Measurements from ENCODE around the gene BIRC2. TPM values are rescaled to one million over a fixed set of nuclear protein-coding genes. Genes with fewer than 3 reads are reported as not detected.

BIRC2 gene
- total and polyA plus RNA-seq, 2 donors from 2014 or later: 34.0 to 42.4 TPM

DNA sequence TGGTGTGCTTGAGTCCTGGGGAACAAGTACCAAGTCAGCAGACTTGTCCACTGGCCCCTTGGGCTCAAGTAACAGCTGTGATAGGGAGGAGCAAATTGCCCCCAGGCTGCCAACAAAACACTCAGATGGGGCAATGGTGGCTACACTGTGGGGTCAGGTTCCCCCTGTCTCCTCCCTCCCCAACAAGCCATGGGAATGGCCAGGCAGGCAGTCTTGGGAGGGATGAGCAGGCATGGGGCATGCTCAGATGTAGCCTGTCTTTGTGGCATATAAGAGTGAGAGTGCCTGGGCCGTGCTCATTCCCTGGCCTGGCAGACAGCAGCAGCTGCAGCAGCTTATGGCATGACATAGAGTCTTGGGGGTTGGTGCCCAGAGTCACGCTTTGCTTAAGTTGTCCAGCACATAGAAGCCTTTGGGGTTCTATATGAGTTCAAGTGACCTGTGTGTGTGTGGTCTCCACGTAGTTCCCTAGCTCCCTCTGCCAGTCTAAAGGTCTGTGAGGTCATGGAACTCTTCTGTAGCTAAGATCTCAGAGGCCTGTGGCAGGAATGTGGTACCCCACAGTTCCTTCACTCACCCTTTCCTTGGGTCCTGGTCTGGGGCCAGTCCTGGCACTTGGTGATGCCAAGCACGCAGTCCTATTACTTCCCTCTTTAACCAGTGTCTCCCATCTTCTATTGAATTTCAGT is 44.7 kb downstream of the BIRC2 start:
- no peak overlapping the region for H3K9ac ChIP-seq (ENCODE audit: low read length in 3 of 3)
- H3K27me3 ChIP-seq (ENCODE audit: control insufficient read depth, insufficient read depth, low read length): no peaks in the 10 kb centered on the region
- no peaks in the 10 kb centered on the region for H3K9me3 ChIP-seq (ENCODE audit: control insufficient read depth in 2 of 3, insufficient read depth in 1 of 3, low read length in 3 of 3)
- intact Hi-C loops (cut with DNase I): no loop called here
- no peak overlapping the region for H3K27ac ChIP-seq (ENCODE audit: low read depth in 2 of 2, low read length in 2 of 2)
- no peak for FAIRE-seq
- peaks cover 2 to 27% (median 17%) of the 10 kb centered on the region in 3 donors for H3K36me3 ChIP-seq (ENCODE audit: control insufficient read depth in 2 of 3, insufficient read depth in 3 of 3, low read length in 3 of 3)
- no peak overlapping the region for H3K4me3 ChIP-seq (ENCODE audit: low read length in 3 of 3)
- peaks cover 0 to 2% (median 0%) of the 10 kb centered on the region in 3 donors for H3K4me1 ChIP-seq (ENCODE audit: control insufficient read depth in 2 of 3, insufficient read depth in 2 of 3, low read depth in 1 of 3, low read length in 3 of 3)
- no peak for DNase-seq
- TF ChIP-seq, protein P1, sequence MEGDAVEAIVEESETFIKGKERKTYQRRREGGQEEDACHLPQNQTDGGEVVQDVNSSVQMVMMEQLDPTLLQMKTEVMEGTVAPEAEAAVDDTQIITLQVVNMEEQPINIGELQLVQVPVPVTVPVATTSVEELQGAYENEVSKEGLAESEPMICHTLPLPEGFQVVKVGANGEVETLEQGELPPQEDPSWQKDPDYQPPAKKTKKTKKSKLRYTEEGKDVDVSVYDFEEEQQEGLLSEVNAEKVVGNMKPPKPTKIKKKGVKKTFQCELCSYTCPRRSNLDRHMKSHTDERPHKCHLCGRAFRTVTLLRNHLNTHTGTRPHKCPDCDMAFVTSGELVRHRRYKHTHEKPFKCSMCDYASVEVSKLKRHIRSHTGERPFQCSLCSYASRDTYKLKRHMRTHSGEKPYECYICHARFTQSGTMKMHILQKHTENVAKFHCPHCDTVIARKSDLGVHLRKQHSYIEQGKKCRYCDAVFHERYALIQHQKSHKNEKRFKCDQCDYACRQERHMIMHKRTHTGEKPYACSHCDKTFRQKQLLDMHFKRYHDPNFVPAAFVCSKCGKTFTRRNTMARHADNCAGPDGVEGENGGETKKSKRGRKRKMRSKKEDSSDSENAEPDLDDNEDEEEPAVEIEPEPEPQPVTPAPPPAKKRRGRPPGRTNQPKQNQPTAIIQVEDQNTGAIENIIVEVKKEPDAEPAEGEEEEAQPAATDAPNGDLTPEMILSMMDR (IDR thresholded peaks at IDR 0.05; ENCODE audit: borderline replicate concordance, extremely low read depth, insufficient read depth): no peak

DNA sequence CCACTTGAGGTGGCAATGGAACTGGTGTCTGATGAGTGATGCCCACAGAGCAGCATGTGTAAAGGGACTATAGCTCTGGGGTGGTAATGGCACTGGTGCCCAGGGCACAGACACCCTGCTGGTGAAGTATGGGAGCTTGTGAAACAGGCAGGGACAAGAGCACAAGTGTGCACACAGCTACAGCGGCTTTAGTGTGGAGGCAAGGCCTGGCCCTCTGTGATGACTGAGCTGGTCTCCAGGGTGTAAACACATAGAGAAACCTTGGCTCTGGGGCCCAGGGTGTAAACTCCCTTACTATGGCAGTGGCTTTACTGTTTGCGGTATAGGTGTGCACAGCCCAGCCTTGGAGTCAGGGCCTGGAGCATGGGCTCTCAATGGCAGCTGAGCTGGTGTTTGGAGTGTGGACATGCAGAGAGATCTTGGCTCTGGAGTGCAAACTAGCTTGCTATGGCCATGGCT is 46.3 kb downstream of the BIRC2 start:
- intact Hi-C loops (cut with DNase I): no loop called here
- Histone ChIP-seq H3K27me3 (ENCODE audit: control insufficient read depth, insufficient read depth, low read length) (no peaks in the 10 kb centered on the region), H3K27ac (ENCODE audit: low read depth in 2 of 2, low read length in 2 of 2) (no peak overlapping the region), H3K4me3 (ENCODE audit: low read length in 3 of 3) (no peak overlapping the region), H3K9me3 (ENCODE audit: control insufficient read depth in 2 of 3, insufficient read depth in 1 of 3, low read length in 3 of 3) (no peaks in the 10 kb centered on the region), H3K9ac (ENCODE audit: low read length in 3 of 3) (no peak overlapping the region), H3K36me3 (ENCODE audit: control insufficient read depth in 2 of 3, insufficient read depth in 3 of 3, low read length in 3 of 3) (peaks cover 2 to 30% (median 14%) of the 10 kb centered on the region in 3 donors), H3K4me1 (ENCODE audit: control insufficient read depth in 2 of 3, insufficient read depth in 2 of 3, low read depth in 1 of 3, low read length in 3 of 3) (peaks cover 0 to 2% (median 0%) of the 10 kb centered on the region in 3 donors)
- DNase-seq (no peak), FAIRE-seq (no peak)
- TF ChIP-seq, protein P1 (IDR thresholded peaks at IDR 0.05; ENCODE audit: borderline replicate concordance, extremely low read depth, insufficient read depth): no peak

DNA sequence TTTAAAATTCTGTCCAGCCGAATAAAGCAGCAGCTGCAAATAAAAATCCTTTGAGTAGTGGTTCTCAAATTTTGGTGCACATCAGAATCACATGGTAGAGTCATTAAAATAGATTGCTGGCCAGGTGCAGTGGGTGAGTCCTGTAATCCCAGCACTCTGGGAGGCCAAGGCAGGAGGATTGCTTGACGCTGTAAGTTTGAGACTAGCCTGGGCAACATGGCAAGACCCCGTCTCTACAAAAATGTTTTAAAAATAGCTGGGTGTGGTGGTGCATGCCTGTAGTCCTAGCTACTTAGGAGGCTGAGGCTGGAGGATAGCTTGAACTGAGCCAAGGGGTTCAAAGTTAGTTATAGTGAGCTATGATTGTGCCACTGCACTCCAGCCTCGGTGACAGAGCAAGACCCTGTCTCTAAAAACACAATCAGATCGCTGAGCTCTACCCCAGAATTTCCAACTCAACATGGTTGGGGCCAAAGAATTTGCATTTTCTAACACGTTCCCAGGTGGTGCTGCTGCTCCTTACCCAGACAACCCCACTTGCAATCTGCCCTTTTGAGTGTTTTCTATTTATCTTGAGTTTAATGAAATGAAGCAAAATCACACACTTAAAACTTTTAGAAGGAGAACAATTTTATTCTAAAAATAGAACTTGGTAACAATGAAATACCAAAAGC is 48.8 kb downstream of the BIRC2 start:
- FAIRE-seq (no peak), DNase-seq (no peak)
- TF ChIP-seq, protein P1 (IDR thresholded peaks at IDR 0.05; ENCODE audit: borderline replicate concordance, extremely low read depth, insufficient read depth): no peak
- H3K9ac ChIP-seq (ENCODE audit: low read length in 3 of 3): no peak overlapping the region
- H3K36me3 ChIP-seq (ENCODE audit: control insufficient read depth in 2 of 3, insufficient read depth in 3 of 3, low read length in 3 of 3): peaks cover 7 to 30% (median 8%) of the 10 kb centered on the region in 3 donors
- no peaks in the 10 kb centered on the region for H3K27me3 ChIP-seq (ENCODE audit: control insufficient read depth, insufficient read depth, low read length)
- H3K4me1 ChIP-seq (ENCODE audit: control insufficient read depth in 2 of 3, insufficient read depth in 2 of 3, low read depth in 1 of 3, low read length in 3 of 3): no peaks in the 10 kb centered on the region
- no peak overlapping the region for H3K27ac ChIP-seq (ENCODE audit: low read depth in 2 of 2, low read length in 2 of 2)
- intact Hi-C loops (cut with DNase I): no loop called here
- H3K4me3 ChIP-seq (ENCODE audit: low read length in 3 of 3): no peak overlapping the region
- H3K9me3 ChIP-seq (ENCODE audit: control insufficient read depth in 2 of 3, insufficient read depth in 1 of 3, low read length in 3 of 3): no peaks in the 10 kb centered on the region

Measured in kidney (tissue), 14 donors.